HG03571 (cell line): ENCODE results near the gene TARS1.

Experiments used
- ATAC-seq: cut with Tn5 transposase; IDR thresholded peaks from one replicate; pipeline ENCODE4 v1.9.1; 2021; ENCODE audit not compliant: unreplicated experiment

Gene TARS1

GRCh38 chr5:33440482-33441240 lies at the start of gene TARS1:
Gene TARS1 (plus strand): TSS chr5:33440965. CDS start chr5:33441087, 122 bp downstream.
- peak; percentile 96 for ATAC-seq

DNA sequence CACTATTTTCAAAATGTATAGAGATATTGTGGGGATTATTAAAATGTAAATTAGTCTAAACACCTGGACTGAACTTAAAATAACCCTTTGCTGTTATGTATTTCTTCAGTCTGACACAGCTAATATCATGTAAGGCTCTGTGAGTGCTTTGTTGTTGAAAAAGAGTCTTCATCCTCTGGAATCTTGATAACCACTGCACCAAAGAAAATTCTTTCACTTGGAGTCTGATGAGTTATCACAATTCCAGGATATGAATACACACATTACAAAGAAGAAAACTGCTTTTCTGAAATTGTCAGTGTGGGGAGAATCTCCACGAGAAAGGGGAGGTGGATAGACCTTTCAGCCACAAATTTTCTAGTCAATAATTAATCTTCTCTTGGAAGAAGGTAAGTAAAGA lies 42.3 kb upstream of the TARS1 start:
- no peak for ATAC-seq

- no peak for ATAC-seq
Measured at GRCh38 chr5:33400675-33401074, 40.1 kb upstream of the TARS1 start.

GRCh38 chr5:33401482-33402390 lies 39.0 kb upstream of the TARS1 start:
- no peak for ATAC-seq

GRCh38 chr5:33403187-33403586 lies 37.6 kb upstream of the TARS1 start:
- ATAC-seq = no peak

DNA sequence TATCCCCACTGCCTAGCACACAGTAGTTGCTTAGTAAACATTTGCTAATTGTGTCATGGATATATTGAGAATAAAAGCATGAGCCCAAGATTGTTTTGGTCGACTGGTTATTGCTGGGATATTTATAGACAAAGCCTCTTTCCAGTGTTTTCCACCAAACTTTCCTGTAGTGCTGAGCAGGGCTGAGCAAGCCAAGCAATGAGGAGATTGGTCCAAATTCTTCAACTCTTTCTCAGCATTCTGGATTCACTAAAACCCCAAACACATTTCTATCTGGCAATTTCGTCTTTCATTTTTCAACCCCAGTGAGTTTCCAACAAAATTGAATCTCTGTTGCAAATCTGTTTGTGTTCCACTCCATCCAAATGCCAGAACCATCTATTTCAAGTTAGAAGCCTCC lies 31.9 kb upstream of the TARS1 start:
- ATAC-seq = no peak

DNA sequence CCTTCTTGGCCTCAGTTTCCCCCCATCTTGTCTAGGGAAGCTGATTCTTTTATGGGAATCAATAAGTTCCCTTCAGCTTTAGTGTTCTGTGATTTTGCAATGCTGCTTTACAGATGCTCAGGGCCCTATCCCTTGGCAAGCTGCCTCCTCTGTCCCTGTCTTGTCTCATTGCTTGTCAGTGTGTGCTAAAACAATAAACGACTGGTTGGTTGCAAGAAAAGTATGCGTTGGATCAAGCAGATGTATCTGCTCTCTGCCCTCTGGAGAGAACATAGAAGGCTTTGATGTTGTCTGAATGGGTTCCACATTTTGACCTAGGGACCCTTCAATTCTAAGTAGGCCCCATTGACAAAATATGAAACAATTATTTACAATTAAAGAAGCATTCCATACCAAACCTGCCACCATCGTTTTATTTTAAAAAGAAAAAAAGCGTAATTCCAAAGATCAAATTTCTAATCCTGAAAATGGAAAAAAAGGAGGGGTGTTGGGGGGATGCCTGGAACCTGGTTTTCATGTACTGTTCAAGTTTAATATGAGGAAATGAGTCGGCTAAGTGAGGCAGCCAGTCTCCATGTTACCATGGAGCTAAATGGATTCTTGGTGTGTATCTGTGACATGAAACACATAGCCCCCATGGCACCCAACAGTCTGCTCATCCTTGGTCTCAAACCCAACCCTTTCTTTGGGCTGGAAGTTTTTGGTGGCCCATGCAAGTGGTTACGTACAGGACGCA lies 31.2 kb upstream of the TARS1 start:
- no peak for ATAC-seq

DNA sequence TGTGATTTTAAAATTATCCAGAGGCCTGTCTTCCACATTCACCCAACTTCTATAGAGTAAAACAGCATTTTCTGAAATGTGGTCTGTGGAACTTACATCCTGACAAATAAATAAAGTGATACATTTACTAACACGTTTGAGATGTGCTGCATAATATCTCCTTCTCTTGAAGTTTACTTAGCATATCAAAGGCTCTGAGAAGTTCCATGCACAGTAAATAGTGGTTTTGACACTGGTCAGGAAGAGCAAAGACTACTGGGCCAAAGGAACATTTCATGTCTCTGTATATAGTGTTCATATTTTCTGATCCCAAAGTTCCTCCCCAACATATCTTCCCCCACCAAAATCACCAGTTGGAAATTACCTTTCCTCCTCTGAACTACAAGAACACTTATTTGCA lies 30.5 kb upstream of the TARS1 start:
- no peak for ATAC-seq

GRCh38 chr5:33411498-33411897 lies 29.3 kb upstream of the TARS1 start:
- no peak for ATAC-seq

GRCh38 chr5:33415811-33416354 lies 24.9 kb upstream of the TARS1 start:
- ATAC-seq = no peak

GRCh38 chr5:33417632-33418031 lies 23.1 kb upstream of the TARS1 start:
- ATAC-seq = no peak

DNA sequence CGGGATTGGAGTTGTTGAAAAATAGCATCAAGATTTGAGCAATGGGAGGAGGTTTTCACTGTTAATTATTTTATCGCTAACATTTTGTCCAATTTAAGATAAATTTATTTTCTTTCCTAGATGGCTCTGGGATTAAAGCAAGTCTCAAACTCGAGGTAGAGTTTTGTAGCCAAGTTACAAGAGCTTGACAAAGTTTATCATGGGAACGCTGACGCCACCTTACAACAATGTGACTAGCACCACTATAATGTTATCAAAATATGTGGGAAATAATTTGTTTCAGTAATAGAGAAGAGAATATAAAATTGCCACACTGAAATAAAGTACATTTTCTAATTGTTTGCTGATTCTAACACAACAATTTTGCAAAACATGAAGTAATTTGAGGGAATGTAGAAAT lies 19.8 kb upstream of the TARS1 start:
- no peak for ATAC-seq

GRCh38 chr5:33422191-33422590 lies 18.6 kb upstream of the TARS1 start:
- no peak for ATAC-seq

GRCh38 chr5:33423018-33423630 lies 17.6 kb upstream of the TARS1 start:
- ATAC-seq = no peak

DNA sequence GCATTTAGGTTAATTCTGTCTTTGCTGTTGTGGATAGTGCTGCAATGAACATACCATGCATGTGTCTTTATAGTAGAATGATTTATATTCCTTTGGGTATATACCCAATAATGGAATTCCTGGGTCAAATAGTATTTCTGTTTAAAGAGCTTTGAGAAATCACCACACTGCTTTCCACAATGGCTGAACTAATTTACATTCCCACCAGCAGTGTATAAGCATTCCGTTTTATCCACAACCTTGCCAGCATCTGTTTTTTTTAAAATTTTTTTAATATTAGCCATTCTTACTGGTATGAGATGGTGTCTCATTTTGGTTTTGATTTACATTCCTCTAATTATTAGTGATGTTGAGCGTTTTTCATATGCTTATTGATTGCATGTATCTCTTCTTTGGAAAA lies 15.5 kb upstream of the TARS1 start:
- no peak for ATAC-seq

DNA sequence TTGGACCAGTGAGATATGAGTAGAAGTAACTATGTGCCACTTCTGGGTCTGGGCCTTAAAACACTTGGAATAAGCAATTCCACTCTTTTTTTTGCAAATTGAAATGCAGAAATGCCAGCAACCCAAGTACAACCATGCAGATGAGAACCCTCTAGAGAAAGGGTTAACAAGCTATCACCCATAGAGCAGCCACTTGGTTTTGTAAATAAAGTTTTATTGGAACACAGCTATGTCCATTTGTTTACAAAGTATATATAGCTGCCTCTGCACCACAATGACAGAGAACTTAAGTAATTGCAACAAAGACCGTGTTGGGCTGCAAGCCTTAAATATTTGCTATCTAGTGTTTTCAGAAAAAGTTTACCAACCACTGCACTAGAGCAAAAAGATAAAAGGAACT lies 9.8 kb upstream of the TARS1 start:
- ATAC-seq = no peak

GRCh38 chr5:33432656-33433055 lies 8.1 kb upstream of the TARS1 start:
- no peak for ATAC-seq

DNA sequence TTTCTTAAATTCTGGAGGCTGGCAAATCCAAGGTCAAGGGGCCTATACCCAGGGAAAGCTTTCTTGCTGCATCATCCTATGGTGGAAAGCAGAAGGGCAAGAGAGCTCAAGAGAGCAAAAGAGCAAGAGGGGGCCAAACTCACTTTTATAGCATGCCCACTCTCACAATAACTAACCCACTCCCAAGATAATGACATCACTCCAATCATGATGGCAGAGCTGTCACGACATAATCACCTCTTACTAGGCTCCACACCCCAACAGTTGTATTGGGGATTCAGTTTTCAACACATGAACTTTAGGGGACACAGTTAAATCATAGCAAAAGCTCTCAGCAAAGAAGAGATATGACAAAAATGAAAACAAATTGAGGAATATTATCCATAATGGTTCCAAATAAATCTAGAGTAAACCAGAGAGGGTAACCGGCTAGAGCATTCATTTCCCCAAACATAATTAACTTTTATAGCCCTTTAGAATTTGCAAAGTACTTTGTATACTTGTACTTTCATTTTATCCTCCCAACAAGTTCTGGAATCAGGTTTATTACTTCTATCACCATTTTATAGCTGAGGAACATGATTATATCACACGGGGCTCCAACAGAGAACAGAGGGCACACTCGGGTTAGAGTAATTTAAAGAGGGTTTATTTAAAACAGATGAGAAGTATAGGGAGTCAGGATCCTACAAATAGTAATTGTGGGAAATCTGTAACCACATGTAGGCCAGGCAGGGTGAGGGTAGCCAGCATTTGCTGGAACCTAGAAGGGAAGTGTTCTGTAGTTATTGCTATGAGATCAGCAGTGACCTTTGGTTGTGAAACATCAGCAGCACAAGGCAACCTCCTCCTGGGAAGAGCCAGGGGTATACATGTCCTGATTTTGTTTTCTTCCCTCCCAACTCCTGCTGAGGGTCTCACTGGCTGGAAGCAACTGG lies 7.2 kb upstream of the TARS1 start:
- no peak for ATAC-seq

- peak; percentile 55 for ATAC-seq
Measured at GRCh38 chr5:33435893-33436490, 4.8 kb upstream of the TARS1 start.
